ENCODE data around the gene CAMK2B. TPM values are rescaled to one million over a fixed set of nuclear protein-coding genes. Genes with fewer than 3 reads are reported as not detected.

Gene CAMK2B
- total RNA-seq, 1 experiment from 2014 or later = 0.13 TPM

- POLR2A ChIA-PET (ENCODE audit: low non-redundant PET) = no interaction called here
- no peaks in the 10 kb centered on the region for H3K9me3 ChIP-seq (ENCODE audit: low read depth, low read length, poor library complexity, severe bottlenecking)
- no peaks in the 10 kb centered on the region for H3K4me1 ChIP-seq (ENCODE audit: insufficient read depth, low read length, poor library complexity, severe bottlenecking)
- no peak overlapping the region for H3K4me3 ChIP-seq (ENCODE audit: low read depth, low read length, poor library complexity, severe bottlenecking)
- no peak overlapping the region for H3K27ac ChIP-seq (ENCODE audit: low read depth, low read length, poor library complexity, severe bottlenecking)
- no TSS peak for BruUV-seq (replicated peaks)
- TF ChIP-seq EZH2 (IDR thresholded peaks at IDR 0.05; ENCODE audit: borderline replicate concordance, low read depth, low read length, poor library complexity, severe bottlenecking) (no peak), CTCF (conservative IDR thresholded peaks at IDR 0.05; ENCODE audit: low read depth, low read length) (no peak)
- peaks cover 4% of the 10 kb centered on the region for H3K27me3 ChIP-seq (replicated peaks; ENCODE audit: insufficient read depth, low read depth, low read length, poor library complexity)
- no peak for DNase-seq (ENCODE audit: low spot score)
- intact Hi-C loops (cut with micrococcal nuclease; ENCODE audit: unreplicated experiment) = no loop called here
- H3K36me3 ChIP-seq (ENCODE audit: insufficient read depth, low read length, poor library complexity, severe bottlenecking) = no peaks in the 10 kb centered on the region
- CTCF ChIA-PET = no interaction called here
Observed at GRCh38 chr7:44269417-44269816, 56.0 kb downstream of the CAMK2B start.

- H3K9me3 ChIP-seq (ENCODE audit: low read depth, low read length, poor library complexity, severe bottlenecking) = no peaks in the 10 kb centered on the region
- no peak overlapping the region for H3K4me3 ChIP-seq (ENCODE audit: low read depth, low read length, poor library complexity, severe bottlenecking)
- ChIA-PET POLR2A (ENCODE audit: low non-redundant PET) (no interaction called here), CTCF (no interaction called here)
- H3K4me1 ChIP-seq (ENCODE audit: insufficient read depth, low read length, poor library complexity, severe bottlenecking) = no peaks in the 10 kb centered on the region
- H3K27me3 ChIP-seq (replicated peaks; ENCODE audit: insufficient read depth, low read depth, low read length, poor library complexity) = peaks cover 4% of the 10 kb centered on the region
- no peaks in the 10 kb centered on the region for H3K36me3 ChIP-seq (ENCODE audit: insufficient read depth, low read length, poor library complexity, severe bottlenecking)
- H3K27ac ChIP-seq (ENCODE audit: low read depth, low read length, poor library complexity, severe bottlenecking) = no peak overlapping the region
- no peak for DNase-seq (ENCODE audit: low spot score)
- no TSS peak for BruUV-seq (replicated peaks)
- intact Hi-C loops (cut with micrococcal nuclease; ENCODE audit: unreplicated experiment) = no loop called here
- TF ChIP-seq EZH2 (IDR thresholded peaks at IDR 0.05; ENCODE audit: borderline replicate concordance, low read depth, low read length, poor library complexity, severe bottlenecking) (no peak), CTCF (conservative IDR thresholded peaks at IDR 0.05; ENCODE audit: low read depth, low read length) (no peak)
Observed at GRCh38 chr7:44268671-44269070, 56.7 kb downstream of the CAMK2B start.

- ChIA-PET POLR2A (ENCODE audit: low non-redundant PET) (no interaction called here), CTCF (no interaction called here)
- Histone ChIP-seq H3K36me3 (ENCODE audit: insufficient read depth, low read length, poor library complexity, severe bottlenecking) (no peaks in the 10 kb centered on the region), H3K27ac (ENCODE audit: low read depth, low read length, poor library complexity, severe bottlenecking) (no peak overlapping the region), H3K9me3 (ENCODE audit: low read depth, low read length, poor library complexity, severe bottlenecking) (no peaks in the 10 kb centered on the region), H3K27me3 (replicated peaks; ENCODE audit: insufficient read depth, low read depth, low read length, poor library complexity) (peaks cover 4% of the 10 kb centered on the region), H3K4me1 (ENCODE audit: insufficient read depth, low read length, poor library complexity, severe bottlenecking) (no peaks in the 10 kb centered on the region), H3K4me3 (ENCODE audit: low read depth, low read length, poor library complexity, severe bottlenecking) (no peak overlapping the region)
- intact Hi-C loops (cut with micrococcal nuclease; ENCODE audit: unreplicated experiment) = no loop called here
- DNase-seq (ENCODE audit: low spot score) = no peak
- BruUV-seq (replicated peaks) = no TSS peak
- TF ChIP-seq EZH2 (IDR thresholded peaks at IDR 0.05; ENCODE audit: borderline replicate concordance, low read depth, low read length, poor library complexity, severe bottlenecking) (no peak), CTCF (conservative IDR thresholded peaks at IDR 0.05; ENCODE audit: low read depth, low read length) (no peak)
Observed at GRCh38 chr7:44267719-44268421, 57.5 kb downstream of the CAMK2B start.
